K562 (cell line): ENCODE data around the gene ALG8.

Experiments used
- E2F4 ChIP-seq: sonication (generic); formaldehyde crosslinking; IDR thresholded peaks from 2 replicates; pipeline ENCODE4 v1.8.0; 2022; ENCODE audit warnings: mild to moderate bottlenecking, low read depth, missing genetic modification reagents
- EZH2 ChIP-seq: IDR thresholded peaks from 2 replicates; pipeline ENCODE4 v1.6.1; 2012; ENCODE audit warnings: low read depth, mild to moderate bottlenecking, inconsistent platforms, low read length, borderline replicate concordance
- IRF1 ChIP-seq: sonication (generic); formaldehyde crosslinking; IDR thresholded peaks from 2 replicates; pipeline ENCODE4 v1.8.0; 2022; ENCODE audit warnings: missing genetic modification reagents, mild to moderate bottlenecking, borderline replicate concordance
- KAT7 ChIP-seq: sonication (generic); formaldehyde crosslinking; IDR thresholded peaks from 2 replicates; pipeline ENCODE4 v1.8.0; 2022; ENCODE audit warnings: missing genetic modification reagents, mild to moderate bottlenecking, borderline replicate concordance
- KDM4B ChIP-seq, 2 experiments: fragments of 450-650 bp in 1 of 2; sonication (generic) in 1 of 2; IDR thresholded peaks; 2 replicates each; pipeline ENCODE4 v1.6.1; 2016 to 2017; ENCODE audit warnings: borderline replicate concordance in 2 of 2, antibody characterized with exemption in 1 of 2, low read depth in 1 of 2, mild to moderate bottlenecking in 1 of 2
- MAFF ChIP-seq: IDR thresholded peaks from 2 replicates; pipeline ENCODE4 v1.6.1; 2012; ENCODE audit warnings: low read length, improper control_type of control experiment
- NBN ChIP-seq: fragments of 450-650 bp; IDR thresholded peaks from 2 replicates; pipeline ENCODE4 v1.6.1; 2016; ENCODE audit warnings: low read depth, mild to moderate bottlenecking
- ZNF785 ChIP-seq: fragments of 250-450 bp; sonication (Bioruptor Pico); IDR thresholded peaks from 2 replicates; pipeline ENCODE4 v1.4.0; 2020; ENCODE audit warnings: mild to moderate bottlenecking

- no peak for TF ChIP-seq MAFF
- TF ChIP-seq ZNF785 (CRISPR knock-in tag) = no peak
- TF ChIP-seq KAT7 (CRISPR knock-in tag) = peak; percentile 17; the same call in 1 of the 2 replicates
- no peak for TF ChIP-seq KDM4B (IDR thresholded peaks at IDR 0.05; ENCODE audit: borderline replicate concordance in 2 of 2, low read depth in 1 of 2)
- no peak for TF ChIP-seq EZH2
- TF ChIP-seq E2F4 (CRISPR knock-in tag) = no peak
- no peak for TF ChIP-seq IRF1
- TF ChIP-seq NBN = no peak
Measured at GRCh38 chr11:78138694-78139421, 568 bp downstream of the ALG8 start.
